ENCODE results near the gene BDP1. TPM values are rescaled to one million over a fixed set of nuclear protein-coding genes. Genes with fewer than 3 reads are reported as not detected.
A peak's percentile ranks its signal among the peaks of the same experiment; 100 is the strongest.
"Not testable (repeated sequence)": the region's sequence is repeated elsewhere in the genome, so short reads cannot be mapped to it uniquely, and the experiment has no call there.

BDP1 gene
- total RNA-seq, 6 donors from 2014 or later, result 22.2 to 75.4 (median 31.1) TPM

GRCh38 chr5:71563161-71563560, 107.7 kb downstream of the BDP1 start:
- no peak overlapping the region for H3K27ac ChIP-seq
- DNase-seq, result no peak
- no peak for ATAC-seq (ENCODE audit: low FRiP score in 2 of 2)
- 94 to 99% methylated on average over 4 of the region's 4 CpGs for WGBS, 2 donors
- no peak overlapping the region for H3K4me3 ChIP-seq
- H3K27me3 ChIP-seq, result no peaks in the 10 kb centered on the region
- peaks cover 25 to 75% (median 35%) of the 10 kb centered on the region in 4 donors for H3K36me3 ChIP-seq
- no peaks in the 10 kb centered on the region for H3K4me1 ChIP-seq
- TF ChIP-seq EP300 (IDR thresholded peaks at IDR 0.05), result no peak
- TF ChIP-seq POLR2A (IDR thresholded peaks at IDR 0.05), result no peak
- TF ChIP-seq CTCF (IDR thresholded peaks at IDR 0.05), result no peak
- no peak for TF ChIP-seq POLR2AphosphoS5 (IDR thresholded peaks at IDR 0.05)
- H3K9me3 ChIP-seq, result no peaks in the 10 kb centered on the region

GRCh38 chr5:71564895-71565294, 109.4 kb downstream of the BDP1 start:
- no peak for ATAC-seq (ENCODE audit: low FRiP score in 2 of 2)
- H3K36me3 ChIP-seq, result peaks cover 21 to 63% (median 27%) of the 10 kb centered on the region in 4 donors

GRCh38 chr5:71569748-71570509, 114.5 kb downstream of the BDP1 start:
- 81 to 92% methylated on average over 5 of the region's 5 CpGs for WGBS, 2 donors
- DNase-seq (no peak), ATAC-seq (ENCODE audit: low FRiP score in 2 of 2) (no peak)

More at GRCh38 chr5:71564895-71565294, 109.4 kb downstream of the BDP1 start:
- Histone ChIP-seq H3K4me1 (no peaks in the 10 kb centered on the region), H3K27me3 (no peaks in the 10 kb centered on the region), H3K4me3 (no peak overlapping the region), H3K9me3 (no peaks in the 10 kb centered on the region), H3K27ac (no peak overlapping the region)
- DNase-seq, result no peak
- TF ChIP-seq POLR2A (IDR thresholded peaks at IDR 0.05) (no peak), EP300 (IDR thresholded peaks at IDR 0.05) (no peak), POLR2AphosphoS5 (IDR thresholded peaks at IDR 0.05) (no peak)

GRCh38 chr5:71571811-71572210, 116.4 kb downstream of the BDP1 start:
- not testable (repeated sequence) for H3K27me3 ChIP-seq; H3K4me1 ChIP-seq; ATAC-seq (ENCODE audit: low FRiP score in 2 of 2); H3K9me3 ChIP-seq; H3K27ac ChIP-seq; DNase-seq; H3K4me3 ChIP-seq
- WGBS, 2 donors, result 72 to 84% methylated on average over 7 of the region's 7 CpGs
- H3K36me3 ChIP-seq, result peaks cover 0 to 13% (median 6%) of the 10 kb centered on the region in 4 donors

More at GRCh38 chr5:71569748-71570509, 114.5 kb downstream of the BDP1 start:
- TF ChIP-seq CTCF (IDR thresholded peaks at IDR 0.05) (no peak), POLR2AphosphoS5 (IDR thresholded peaks at IDR 0.05) (no peak), EP300 (IDR thresholded peaks at IDR 0.05) (no peak), POLR2A (IDR thresholded peaks at IDR 0.05) (no peak)
- H3K27ac ChIP-seq, result no peak overlapping the region
- peaks cover 0 to 20% (median 6%) of the 10 kb centered on the region in 4 donors for H3K36me3 ChIP-seq
- H3K4me3 ChIP-seq, result no peak overlapping the region
- H3K27me3 ChIP-seq, result no peaks in the 10 kb centered on the region
- no peaks in the 10 kb centered on the region for H3K4me1 ChIP-seq
- H3K9me3 ChIP-seq, result no peaks in the 10 kb centered on the region

- peaks cover 0 to under 1% (median 0%) of the 10 kb centered on the region in 4 donors for H3K36me3 ChIP-seq
- H3K27ac ChIP-seq, result no peak overlapping the region
- no peak for TF ChIP-seq EP300 (IDR thresholded peaks at IDR 0.05)
- TF ChIP-seq POLR2A (IDR thresholded peaks at IDR 0.05), result no peak
- TF ChIP-seq POLR2AphosphoS5 (IDR thresholded peaks at IDR 0.05), result no peak
- no peak for TF ChIP-seq CTCF (IDR thresholded peaks at IDR 0.05)
- no peaks in the 10 kb centered on the region for H3K9me3 ChIP-seq
- no peaks in the 10 kb centered on the region for H3K27me3 ChIP-seq
- 62 to 72% methylated on average over 7 of the region's 7 CpGs for WGBS, 2 donors
- ATAC-seq (ENCODE audit: low FRiP score in 2 of 2) (peak in 1 of 2 donors; percentile 46), DNase-seq (no peak)
- H3K4me1 ChIP-seq, result no peaks in the 10 kb centered on the region
- no peak overlapping the region for H3K4me3 ChIP-seq
Observed at GRCh38 chr5:71573591-71573990, 118.1 kb downstream of the BDP1 start.

- WGBS, 2 donors, result 95 to 98% methylated on average over 4 of the region's 4 CpGs
- H3K9me3 ChIP-seq; H3K27ac ChIP-seq; H3K27me3 ChIP-seq; DNase-seq; H3K4me1 ChIP-seq; H3K36me3 ChIP-seq; ATAC-seq (ENCODE audit: low FRiP score in 2 of 2); H3K4me3 ChIP-seq: not testable (repeated sequence)
Observed at GRCh38 chr5:71575588-71575987, 120.1 kb downstream of the BDP1 start.

All from upper lobe of left lung (tissue), 6 donors.